Hematopoietic multipotent progenitor cell (in vitro differentiated cells): ENCODE results near the gene ACTN4. TPM values are rescaled to one million over a fixed set of nuclear protein-coding genes. Genes with fewer than 3 reads are reported as not detected.
"Not testable (repeated sequence)": the region's sequence is repeated elsewhere in the genome, so short reads cannot be mapped to it uniquely, and the experiment has no call there.

ENCODE experiments used
- DNase-seq, 3 donors: peaks; one replicate each; pipeline ENCODE4 v3.0.0-alpha.2; 2011 to 2015; ENCODE audit warnings: low read depth in 2 of 3, low spot score in 2 of 3
- total RNA-seq: library from RNA; depleted of rRNA; stranded (reverse); fragments of >200 nt; gene quantifications from one replicate; pipeline ENCODE4 v1.2.3, GENCODE V29; 2012

ACTN4 gene
- 264 TPM for total RNA-seq

GRCh38 chr19:38647368-38647965 is at the start of gene ACTN4:
TSS of gene ACTN4 (plus strand) at chr19:38647649. CDS start at chr19:38647746, 97 bp downstream.
- DNase-seq, result peak; percentile 97 to 99 (median 98)

DNA sequence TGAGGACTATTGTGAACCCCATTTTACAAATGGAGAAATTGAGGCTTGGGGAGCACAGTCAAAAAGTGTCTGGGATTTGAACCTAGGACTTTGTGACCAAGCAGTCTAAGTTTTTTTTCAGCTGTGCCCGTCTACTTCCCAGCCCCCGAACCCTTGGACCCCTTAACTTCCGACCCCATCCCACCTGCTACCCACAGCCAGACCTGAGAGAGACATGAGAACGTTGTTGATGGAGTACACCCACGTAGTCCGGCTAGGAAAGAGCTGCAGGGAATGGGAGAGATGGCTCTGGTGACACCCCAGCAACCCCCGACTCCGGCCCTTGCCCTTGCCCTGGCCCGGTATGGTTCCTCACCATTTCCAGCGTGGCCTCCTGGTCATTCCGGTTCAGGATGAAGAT is 47.7 kb upstream of the ACTN4 start:
- no peak for DNase-seq

DNA sequence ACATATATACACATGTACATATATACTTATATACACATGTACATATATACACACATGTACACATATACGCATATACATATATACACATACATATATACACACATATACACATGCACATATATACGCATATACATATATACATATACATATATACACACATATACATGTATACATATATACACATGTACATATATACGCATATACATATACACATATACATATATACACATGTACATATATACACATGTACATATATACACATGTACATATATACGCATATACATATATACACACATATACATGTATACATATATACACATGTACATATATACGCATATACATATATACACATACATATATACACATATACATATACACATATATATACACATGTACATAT is 44.6 kb upstream of the ACTN4 start:
- DNase-seq, result not testable (repeated sequence)

DNA sequence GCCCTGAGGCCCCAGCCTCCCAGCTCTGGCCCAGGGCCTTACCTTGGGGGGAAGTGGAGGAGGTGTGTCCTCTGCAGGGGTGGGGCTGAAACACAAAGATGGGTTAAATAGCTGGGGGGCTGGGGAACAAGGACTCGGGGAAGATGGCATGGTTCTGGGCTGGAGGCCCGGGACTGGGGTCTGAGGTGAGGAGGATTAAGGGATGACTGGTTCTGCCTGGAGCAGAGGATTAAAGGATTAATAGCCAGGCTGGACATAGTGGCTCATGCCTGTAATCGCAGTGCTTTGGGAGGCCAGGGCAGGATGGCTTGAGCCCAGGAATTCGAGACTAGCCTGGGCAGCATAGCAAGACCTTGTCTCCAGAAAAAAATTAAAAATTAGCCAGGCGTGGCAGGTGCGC is 41.3 kb upstream of the ACTN4 start:
- no peak for DNase-seq

DNA sequence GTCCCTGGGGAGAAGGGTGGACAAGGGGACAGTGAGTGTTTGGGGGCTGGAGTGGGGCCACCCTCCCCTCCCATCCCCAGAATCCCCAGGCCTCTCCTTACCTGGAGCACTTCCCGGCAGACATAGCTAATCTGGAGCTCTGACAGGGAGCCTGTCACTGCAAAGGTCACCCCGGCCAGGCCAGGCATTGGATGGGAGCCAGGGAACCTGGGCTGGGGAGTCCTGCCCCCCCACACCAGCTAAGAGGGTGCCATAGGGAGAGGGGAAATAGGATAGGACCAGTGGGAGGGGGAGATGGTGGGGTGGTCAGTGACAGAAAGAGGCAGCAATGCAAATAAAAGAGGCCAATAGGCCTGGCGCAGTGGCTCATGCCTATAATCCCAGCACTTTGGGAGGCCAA is 33.2 kb upstream of the ACTN4 start:
- no peak for DNase-seq

GRCh38 chr19:38615007-38615581 is 32.4 kb upstream of the ACTN4 start:
- DNase-seq, result no peak

DNA sequence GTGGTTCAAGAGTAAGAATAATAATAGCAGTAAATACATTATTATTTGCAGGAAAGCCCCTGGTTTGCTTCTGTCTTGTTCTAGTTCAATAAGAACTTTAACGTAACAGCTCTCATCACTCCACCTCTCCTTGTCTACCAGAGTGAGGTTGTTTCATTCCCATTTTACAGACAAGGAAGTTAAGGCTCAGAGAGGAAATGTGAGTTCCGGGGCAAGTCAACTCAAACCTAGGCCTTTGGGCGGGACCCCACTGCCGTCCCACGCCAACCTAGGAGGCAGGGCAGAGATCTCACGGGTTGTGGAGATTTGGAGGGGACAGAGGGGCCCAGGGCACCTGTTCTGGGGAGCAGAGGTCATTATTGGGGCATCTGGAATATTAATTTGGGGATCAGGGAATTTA is 31.2 kb upstream of the ACTN4 start:
- DNase-seq, result no peak

DNA sequence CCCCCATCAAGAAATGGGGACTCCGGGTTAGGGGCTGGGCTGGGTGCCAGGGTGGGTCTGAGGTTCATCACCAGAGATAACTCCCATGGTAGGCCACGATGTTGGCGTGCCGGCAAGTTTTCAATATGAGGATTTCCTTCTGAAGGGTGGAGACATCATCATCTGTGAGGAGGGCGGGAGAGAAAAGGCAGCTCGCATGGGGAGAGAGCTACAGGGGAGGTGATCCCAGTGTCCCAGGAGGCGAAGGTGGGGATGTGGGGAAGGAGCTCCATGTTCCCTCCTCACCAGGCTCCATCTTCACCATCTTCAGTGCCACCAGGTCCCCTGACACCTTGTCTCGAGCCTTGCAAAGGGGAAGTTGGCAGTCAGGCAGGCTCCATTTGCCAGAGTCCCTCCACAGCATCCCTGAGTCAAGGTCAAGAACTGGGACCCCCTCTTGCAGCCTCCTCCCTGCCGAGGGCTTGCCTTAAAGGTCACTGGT is 30.1 kb upstream of the ACTN4 start:
- peak in 2 of 3 donors; percentile 26 to 46 for DNase-seq

DNA sequence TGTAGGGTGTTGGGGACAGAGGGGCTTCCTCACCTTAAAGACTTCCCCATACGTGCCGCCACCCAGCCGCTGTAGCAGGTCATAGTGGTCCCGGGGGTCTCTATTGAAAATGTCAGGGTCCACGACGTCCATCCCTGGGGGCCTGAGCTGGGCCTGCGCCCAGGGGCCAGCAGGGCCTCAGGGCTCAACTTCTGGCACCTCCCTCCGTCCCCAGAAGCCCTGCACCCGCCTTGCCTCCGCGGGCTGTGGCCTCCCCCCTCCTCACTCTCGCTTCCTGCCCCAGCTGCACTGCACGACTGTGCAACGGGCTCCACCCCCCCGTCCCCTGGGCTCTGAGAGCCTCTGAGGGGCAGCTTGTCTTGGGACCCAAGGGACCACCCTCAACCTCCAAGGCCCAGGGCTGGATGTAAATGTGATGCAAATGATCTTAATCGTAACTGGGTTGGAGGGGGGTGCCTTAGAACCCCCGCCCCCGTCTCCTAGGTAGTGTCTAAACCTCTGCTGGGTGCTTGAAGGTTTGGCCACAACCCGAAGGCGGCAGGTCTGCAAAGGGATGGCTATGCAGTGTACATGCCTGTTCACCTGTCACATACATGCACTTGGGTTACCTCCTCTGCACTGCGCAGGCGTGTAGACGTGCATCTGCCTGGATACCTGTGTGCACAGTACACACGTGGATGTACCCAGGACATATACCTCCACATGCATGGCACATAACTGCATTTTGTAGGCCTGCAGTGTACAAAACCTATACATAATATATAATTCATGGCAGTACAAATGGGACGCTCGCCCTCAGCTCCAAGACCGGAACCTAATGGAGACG is 29.5 kb upstream of the ACTN4 start, which contains the start of gene MAP4K1:
Gene MAP4K1, minus strand, starts transcription at position 190 of the 826 bp plus-strand sequence. Its CDS starts 58 bp downstream, at position 132.
- peak; percentile 35 to 52 (median 42) for DNase-seq

DNA sequence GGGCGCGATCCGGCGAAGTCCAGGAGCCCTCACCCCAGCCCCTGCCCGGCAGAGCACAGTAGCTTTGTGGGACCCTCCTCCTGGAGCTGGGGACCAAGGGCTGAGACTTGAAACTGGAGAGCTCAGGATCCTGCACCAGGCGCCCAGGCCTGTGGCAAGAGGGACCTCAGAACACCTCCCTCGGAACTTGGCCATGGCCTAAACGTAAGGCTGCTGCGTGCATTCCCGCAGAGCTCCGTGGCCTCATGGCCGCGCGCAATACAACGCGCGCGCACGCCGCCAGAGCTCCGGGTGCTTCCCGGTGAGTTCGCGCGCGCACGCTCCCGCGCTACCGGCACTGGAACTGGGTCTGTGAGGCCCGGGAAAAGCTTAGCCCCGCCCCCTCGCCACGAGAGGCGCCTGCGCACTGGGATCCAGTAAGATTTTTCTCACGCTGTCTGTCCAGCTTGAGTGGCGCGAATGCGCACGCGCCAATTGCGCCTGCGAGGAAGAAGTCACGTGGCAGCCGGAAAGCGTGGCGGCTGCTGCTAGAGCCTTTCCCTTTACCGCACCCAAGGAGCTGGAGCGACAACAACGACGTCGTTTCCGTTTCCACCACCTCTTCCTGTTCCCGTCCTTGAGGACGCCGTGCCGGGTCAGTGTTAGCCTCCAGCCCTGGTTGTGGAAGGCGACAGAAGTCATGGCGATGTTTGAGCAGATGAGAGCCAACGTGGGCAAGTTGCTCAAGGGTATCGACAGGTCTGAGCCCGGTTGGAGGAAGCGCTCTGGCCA is 28.7 kb upstream of the ACTN4 start, which contains the start of gene EIF3K:
Gene EIF3K, plus strand, starts transcription at position 599 of the 771 bp plus-strand sequence. Its CDS starts 81 bp downstream, at position 680.
- DNase-seq, result peak; percentile 98 to 99 (median 98)

GRCh38 chr19:38619361-38620174 is 27.9 kb upstream of the ACTN4 start:
- no peak for DNase-seq

GRCh38 chr19:38624822-38625221 is 22.6 kb upstream of the ACTN4 start:
- no peak for DNase-seq

GRCh38 chr19:38626401-38626800 is 21.0 kb upstream of the ACTN4 start:
- no peak for DNase-seq

DNA sequence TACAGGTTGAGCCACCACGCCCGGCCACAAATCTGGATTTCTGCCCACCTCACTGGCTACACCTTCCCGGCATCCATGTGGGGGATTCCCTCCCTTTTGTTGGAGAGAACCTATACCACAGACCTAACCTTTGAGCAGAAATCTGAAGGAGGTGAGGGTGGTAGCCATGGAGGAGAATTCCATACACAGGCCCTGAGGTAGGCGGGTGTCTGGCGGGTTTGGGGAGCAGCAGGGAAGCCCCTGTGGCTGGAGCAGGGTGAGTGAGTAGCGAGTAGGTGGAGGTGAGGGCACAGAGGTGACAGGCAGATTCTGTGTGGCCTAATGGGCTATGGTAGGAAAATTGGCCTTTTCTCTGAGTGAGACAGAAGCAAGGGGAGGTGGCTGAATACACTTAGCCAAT is 17.9 kb upstream of the ACTN4 start:
- no peak for DNase-seq

DNA sequence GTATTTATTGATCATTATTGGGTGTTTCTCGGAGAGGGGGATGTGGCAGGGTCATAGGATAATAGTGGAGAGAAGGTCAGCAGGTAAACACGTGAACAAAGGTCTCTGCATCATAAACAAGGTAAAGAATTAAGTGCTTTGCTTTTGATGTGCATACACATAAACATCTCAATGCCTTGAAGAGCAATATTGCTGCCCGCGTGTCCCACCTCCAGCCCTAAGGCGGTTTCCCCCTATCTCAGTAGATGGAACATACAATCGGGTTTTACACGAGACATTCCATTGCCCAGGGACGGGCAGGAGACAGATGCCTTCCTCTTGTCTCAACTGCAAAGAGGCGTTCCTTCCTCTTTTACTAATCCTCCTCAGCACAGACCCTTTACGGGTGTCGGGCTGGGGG is 16.1 kb upstream of the ACTN4 start:
- not testable (repeated sequence) for DNase-seq

- not testable (repeated sequence) for DNase-seq
Observed at GRCh38 chr19:38631811-38632475, 15.5 kb upstream of the ACTN4 start.

GRCh38 chr19:38632476-38633213 is 14.8 kb upstream of the ACTN4 start:
- no peak for DNase-seq

DNA sequence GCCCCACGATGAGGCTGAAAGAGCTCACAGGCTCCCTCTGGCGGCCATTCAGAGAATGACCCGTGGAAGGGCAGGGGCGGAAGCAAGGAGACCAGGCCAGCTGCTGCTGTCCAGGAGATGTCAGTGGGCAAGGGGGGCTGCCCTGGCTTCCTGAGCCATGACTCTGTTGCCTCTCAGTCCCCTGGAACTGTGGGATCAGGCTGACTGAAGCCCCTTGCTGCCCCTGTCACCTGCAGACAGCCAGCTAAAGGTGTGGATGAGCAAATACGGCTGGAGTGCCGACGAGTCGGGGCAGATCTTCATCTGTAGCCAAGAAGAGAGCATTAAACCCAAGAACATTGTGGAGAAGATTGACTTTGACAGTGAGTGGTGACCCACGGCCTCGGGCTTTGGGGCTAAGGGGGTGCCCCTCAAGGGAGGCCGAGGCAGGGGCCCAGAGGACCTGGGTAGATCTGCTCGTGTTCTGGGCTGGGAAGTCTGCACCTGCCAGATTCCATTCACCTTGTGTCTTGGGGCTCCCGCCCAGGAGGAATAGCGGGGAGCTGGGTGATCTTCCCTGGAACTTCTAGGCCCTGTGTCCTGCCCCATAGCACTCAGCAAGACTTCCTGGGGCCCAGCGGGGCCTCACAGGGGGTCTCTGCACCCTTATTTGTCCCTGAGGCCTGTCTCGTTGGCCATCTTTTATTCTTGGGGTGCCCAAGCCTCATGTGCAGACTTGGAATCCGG is 12.5 kb upstream of the ACTN4 start:
- peak; percentile 56 to 78 (median 64) for DNase-seq
